ENCODE data around the gene SETD7.

The SETD7 gene

DNA sequence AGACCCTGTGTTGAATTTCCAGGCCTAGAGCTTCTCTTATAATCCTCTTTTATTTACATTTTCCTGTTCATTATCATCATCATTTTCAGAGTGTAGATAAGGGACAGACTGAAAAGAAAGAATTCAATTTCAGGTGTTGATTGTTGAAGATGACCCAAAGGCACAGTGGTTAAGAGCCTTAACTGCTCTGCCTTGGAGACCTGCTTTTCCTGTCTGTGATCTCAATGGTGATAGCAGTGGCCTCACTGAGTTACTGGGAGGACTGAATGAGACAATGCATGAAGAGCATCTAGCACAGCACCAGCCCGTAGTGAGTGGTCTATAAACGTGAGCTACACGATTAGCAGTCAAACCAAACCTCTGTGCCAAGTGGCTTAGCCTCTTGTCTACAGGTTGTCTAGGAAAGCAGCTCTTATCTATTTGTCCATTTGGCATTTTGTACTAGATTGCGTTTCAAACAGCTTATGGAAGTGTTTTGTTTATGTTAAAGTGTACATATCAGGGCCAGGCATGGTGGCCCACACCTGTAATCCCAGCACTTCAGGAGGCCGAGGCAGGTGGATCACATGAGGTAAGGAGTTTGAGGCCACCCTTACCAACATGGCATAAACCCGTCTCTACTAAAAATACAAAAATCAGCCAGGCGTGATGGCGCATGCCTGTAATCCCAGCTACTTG is 41.5 kb downstream of the SETD7 start:
- Histone ChIP-seq H3K27me3 (ENCODE audit: low read length) (no peaks in the 10 kb centered on the region), H3K4me3 (ENCODE audit: insufficient read depth, low read length, poor library complexity, severe bottlenecking) (no peak overlapping the region), H4K20me1 (ENCODE audit: low read depth, low read length) (no peaks in the 10 kb centered on the region), H3K79me2 (ENCODE audit: insufficient read depth, low read length) (no peaks in the 10 kb centered on the region), H3K27ac (ENCODE audit: low read depth, low read length) (no peak overlapping the region), H3K9ac (ENCODE audit: low read length) (no peak overlapping the region), H3K4me2 (ENCODE audit: low read depth, low read length, poor library complexity, severe bottlenecking) (no peak overlapping the region), H3F3A (ENCODE audit: insufficient read depth) (no peaks in the 10 kb centered on the region), H3K36me3 (ENCODE audit: low read length) (no peaks in the 10 kb centered on the region), H3K9me3 (ENCODE audit: insufficient read depth, low read length) (no peaks in the 10 kb centered on the region), H3K9me2 (replicated peaks; ENCODE audit: insufficient read depth, low read length) (no peaks in the 10 kb centered on the region), H2AFZ (ENCODE audit: low read depth, low read length, severe bottlenecking) (no peak overlapping the region)
- no peak for TF ChIP-seq CTCF (IDR thresholded peaks at IDR 0.05; ENCODE audit: insufficient read depth, low read length, poor library complexity, severe bottlenecking)
- TF ChIP-seq EZH2phosphoT487 (conservative IDR thresholded peaks at IDR 0.05; ENCODE audit: low read length) = no peak

DNA sequence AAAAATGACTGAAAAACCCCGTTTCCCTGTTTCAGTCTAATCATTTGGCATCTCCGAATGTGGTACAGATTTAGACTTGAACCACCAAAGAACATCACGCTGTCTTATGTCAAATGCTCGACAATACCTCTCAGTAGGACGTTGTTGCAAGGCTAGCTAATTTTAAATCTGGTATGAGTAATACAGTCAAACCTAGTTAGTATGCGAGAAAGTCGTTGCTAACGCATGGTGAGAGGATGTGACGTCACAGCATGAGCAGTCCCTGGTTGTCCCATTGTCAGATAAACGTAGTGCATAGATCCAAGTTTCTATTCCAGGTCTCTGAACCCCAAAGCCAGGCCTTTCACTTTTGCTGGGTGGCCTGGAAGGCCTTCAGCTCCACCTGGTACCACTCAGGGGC is 44.7 kb downstream of the SETD7 start:
- H3K36me3 ChIP-seq (ENCODE audit: low read length) = no peaks in the 10 kb centered on the region
- H3K4me3 ChIP-seq (ENCODE audit: insufficient read depth, low read length, poor library complexity, severe bottlenecking) = no peak overlapping the region
- no peak overlapping the region for H3K4me2 ChIP-seq (ENCODE audit: low read depth, low read length, poor library complexity, severe bottlenecking)
- H3F3A ChIP-seq (ENCODE audit: insufficient read depth) = no peaks in the 10 kb centered on the region
- no peaks in the 10 kb centered on the region for H4K20me1 ChIP-seq (ENCODE audit: low read depth, low read length)
- no peaks in the 10 kb centered on the region for H3K27me3 ChIP-seq (ENCODE audit: low read length)
- no peaks in the 10 kb centered on the region for H3K9me3 ChIP-seq (ENCODE audit: insufficient read depth, low read length)
- TF ChIP-seq CTCF (IDR thresholded peaks at IDR 0.05; ENCODE audit: insufficient read depth, low read length, poor library complexity, severe bottlenecking) (no peak), EZH2phosphoT487 (conservative IDR thresholded peaks at IDR 0.05; ENCODE audit: low read length) (no peak)
- no peak overlapping the region for H2AFZ ChIP-seq (ENCODE audit: low read depth, low read length, severe bottlenecking)
- no peak overlapping the region for H3K27ac ChIP-seq (ENCODE audit: low read depth, low read length)
- H3K9ac ChIP-seq (ENCODE audit: low read length) = no peak overlapping the region
- H3K9me2 ChIP-seq (replicated peaks; ENCODE audit: insufficient read depth, low read length) = no peaks in the 10 kb centered on the region
- H3K79me2 ChIP-seq (ENCODE audit: insufficient read depth, low read length) = no peaks in the 10 kb centered on the region

GRCh38 chr4:139509727-139510410 is 46.1 kb downstream of the SETD7 start:
- H3K9ac ChIP-seq (ENCODE audit: low read length) = no peak overlapping the region
- no peaks in the 10 kb centered on the region for H3K27me3 ChIP-seq (ENCODE audit: low read length)
- no peaks in the 10 kb centered on the region for H3F3A ChIP-seq (ENCODE audit: insufficient read depth)
- no peak for TF ChIP-seq CTCF (IDR thresholded peaks at IDR 0.05; ENCODE audit: insufficient read depth, low read length, poor library complexity, severe bottlenecking)
- no peak for TF ChIP-seq EZH2phosphoT487 (conservative IDR thresholded peaks at IDR 0.05; ENCODE audit: low read length)
- H3K27ac ChIP-seq (ENCODE audit: low read depth, low read length) = no peak overlapping the region
- no peak overlapping the region for H3K4me3 ChIP-seq (ENCODE audit: insufficient read depth, low read length, poor library complexity, severe bottlenecking)
- no peak overlapping the region for H3K4me2 ChIP-seq (ENCODE audit: low read depth, low read length, poor library complexity, severe bottlenecking)
- H3K9me2 ChIP-seq (replicated peaks; ENCODE audit: insufficient read depth, low read length) = no peaks in the 10 kb centered on the region
- no peaks in the 10 kb centered on the region for H3K79me2 ChIP-seq (ENCODE audit: insufficient read depth, low read length)
- H4K20me1 ChIP-seq (ENCODE audit: low read depth, low read length) = no peaks in the 10 kb centered on the region
- no peak overlapping the region for H2AFZ ChIP-seq (ENCODE audit: low read depth, low read length, severe bottlenecking)
- no peaks in the 10 kb centered on the region for H3K36me3 ChIP-seq (ENCODE audit: low read length)
- H3K9me3 ChIP-seq (ENCODE audit: insufficient read depth, low read length) = no peaks in the 10 kb centered on the region

Data from SU-DHL-6 (cell line).